ENCODE measurements around the gene GBF1.

- no peak for TF ChIP-seq EP300 (IDR thresholded peaks at IDR 0.05)
- TF ChIP-seq, protein P1, sequence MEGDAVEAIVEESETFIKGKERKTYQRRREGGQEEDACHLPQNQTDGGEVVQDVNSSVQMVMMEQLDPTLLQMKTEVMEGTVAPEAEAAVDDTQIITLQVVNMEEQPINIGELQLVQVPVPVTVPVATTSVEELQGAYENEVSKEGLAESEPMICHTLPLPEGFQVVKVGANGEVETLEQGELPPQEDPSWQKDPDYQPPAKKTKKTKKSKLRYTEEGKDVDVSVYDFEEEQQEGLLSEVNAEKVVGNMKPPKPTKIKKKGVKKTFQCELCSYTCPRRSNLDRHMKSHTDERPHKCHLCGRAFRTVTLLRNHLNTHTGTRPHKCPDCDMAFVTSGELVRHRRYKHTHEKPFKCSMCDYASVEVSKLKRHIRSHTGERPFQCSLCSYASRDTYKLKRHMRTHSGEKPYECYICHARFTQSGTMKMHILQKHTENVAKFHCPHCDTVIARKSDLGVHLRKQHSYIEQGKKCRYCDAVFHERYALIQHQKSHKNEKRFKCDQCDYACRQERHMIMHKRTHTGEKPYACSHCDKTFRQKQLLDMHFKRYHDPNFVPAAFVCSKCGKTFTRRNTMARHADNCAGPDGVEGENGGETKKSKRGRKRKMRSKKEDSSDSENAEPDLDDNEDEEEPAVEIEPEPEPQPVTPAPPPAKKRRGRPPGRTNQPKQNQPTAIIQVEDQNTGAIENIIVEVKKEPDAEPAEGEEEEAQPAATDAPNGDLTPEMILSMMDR (IDR thresholded peaks at IDR 0.05) = no peak
- no peak for TF ChIP-seq POLR2A (IDR thresholded peaks at IDR 0.05)
- no peak for TF ChIP-seq POLR2AphosphoS5 (IDR thresholded peaks at IDR 0.05)
Observed at GRCh38 chr10:102234888-102235597, 10.3 kb upstream of the GBF1 start.

Data from gastroesophageal sphincter (tissue), 3 donors.